GM13976 (cell line): Measurements from ENCODE around the gene CDC42BPA.
"Not testable (repeated sequence)": the region's sequence is repeated elsewhere in the genome, so short reads cannot be mapped to it uniquely, and the experiment has no call there.

ENCODE experiments used
- DNase-seq: peaks from one replicate; pipeline ENCODE4 v3.0.0; 2012; ENCODE audit warnings: low spot score
- CTCF ChIP-seq: IDR thresholded peaks from 2 replicates; pipeline ENCODE4 v1.5.1; 2012; ENCODE audit warnings: borderline replicate concordance, mild to moderate bottlenecking; ENCODE audit not compliant: insufficient read depth; ENCODE audit errors: extremely low read depth, missing control alignments, control extremely low read depth
- in situ Hi-C: fragments of 300-500 bp; cut with MboI; formaldehyde crosslinking; loops from one replicate; pipeline ENCODE4 v1.12.0; 2022; ENCODE audit warnings: low sequenced_read_pairs, mixed read lengths, inconsistent platforms; ENCODE audit not compliant: unreplicated experiment

The CDC42BPA gene

GRCh38 chr1:227349967-227350366 lies 31.7 kb upstream of the CDC42BPA start:
- in situ Hi-C loops, result no loop called here
- no peak for TF ChIP-seq CTCF
- no peak for DNase-seq

- TF ChIP-seq CTCF, result no peak
- in situ Hi-C loops, result no loop called here
- DNase-seq, result no peak
Measured at GRCh38 chr1:227343727-227344551, 25.6 kb upstream of the CDC42BPA start.

GRCh38 chr1:227343206-227343605 lies 24.9 kb upstream of the CDC42BPA start:
- no peak for DNase-seq
- no peak for TF ChIP-seq CTCF
- in situ Hi-C loops, result no loop called here

- no peak for TF ChIP-seq CTCF
- in situ Hi-C loops, result no loop called here
- DNase-seq, result no peak
Measured at GRCh38 chr1:227342075-227342829, 24.0 kb upstream of the CDC42BPA start.

- DNase-seq, in situ Hi-C loops: not testable (repeated sequence)
Measured at GRCh38 chr1:227336136-227336535, 17.8 kb upstream of the CDC42BPA start.

- no peak for DNase-seq
- no peak for TF ChIP-seq CTCF
- in situ Hi-C loops, result no loop called here
Measured at GRCh38 chr1:227335242-227336020, 17.1 kb upstream of the CDC42BPA start.
